ENCODE results near the gene RNASET2. TPM values are rescaled to one million over a fixed set of nuclear protein-coding genes. Genes with fewer than 3 reads are reported as not detected.

RNASET2 gene
- total and polyA plus RNA-seq, 12 donors, result 19.4 to 218 (median 59.6) TPM

DNA sequence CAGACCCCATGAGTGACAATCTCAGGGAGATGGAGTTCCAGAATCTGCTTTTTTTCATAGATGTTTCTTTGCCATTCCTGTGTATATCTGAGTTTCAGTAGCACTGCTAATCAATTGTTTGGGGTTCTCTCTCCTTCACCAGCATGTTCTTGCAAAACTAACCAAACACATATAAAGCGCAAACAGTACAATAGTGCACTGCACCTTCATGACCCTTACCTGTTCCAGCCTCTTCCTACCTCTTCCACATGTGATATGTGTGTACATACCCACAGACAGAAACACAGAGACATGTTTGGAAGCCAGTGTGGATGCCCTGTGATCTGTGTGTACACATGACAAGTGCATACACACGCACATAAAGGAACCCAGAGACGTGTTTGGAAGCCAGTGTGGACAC, 41.0 kb upstream of the RNASET2 start:
- no peak overlapping the region for H3K27ac ChIP-seq
- DNase-seq, result no peak
- no peaks in the 10 kb centered on the region for H3K27me3 ChIP-seq
- peaks cover 3 to 23% of the 10 kb centered on the region in 2 donors for H3K4me1 ChIP-seq (replicated peaks in 1 of 2)
- TF ChIP-seq POLR2A (IDR thresholded peaks at IDR 0.05), result no peak
- TF ChIP-seq, protein P1, sequence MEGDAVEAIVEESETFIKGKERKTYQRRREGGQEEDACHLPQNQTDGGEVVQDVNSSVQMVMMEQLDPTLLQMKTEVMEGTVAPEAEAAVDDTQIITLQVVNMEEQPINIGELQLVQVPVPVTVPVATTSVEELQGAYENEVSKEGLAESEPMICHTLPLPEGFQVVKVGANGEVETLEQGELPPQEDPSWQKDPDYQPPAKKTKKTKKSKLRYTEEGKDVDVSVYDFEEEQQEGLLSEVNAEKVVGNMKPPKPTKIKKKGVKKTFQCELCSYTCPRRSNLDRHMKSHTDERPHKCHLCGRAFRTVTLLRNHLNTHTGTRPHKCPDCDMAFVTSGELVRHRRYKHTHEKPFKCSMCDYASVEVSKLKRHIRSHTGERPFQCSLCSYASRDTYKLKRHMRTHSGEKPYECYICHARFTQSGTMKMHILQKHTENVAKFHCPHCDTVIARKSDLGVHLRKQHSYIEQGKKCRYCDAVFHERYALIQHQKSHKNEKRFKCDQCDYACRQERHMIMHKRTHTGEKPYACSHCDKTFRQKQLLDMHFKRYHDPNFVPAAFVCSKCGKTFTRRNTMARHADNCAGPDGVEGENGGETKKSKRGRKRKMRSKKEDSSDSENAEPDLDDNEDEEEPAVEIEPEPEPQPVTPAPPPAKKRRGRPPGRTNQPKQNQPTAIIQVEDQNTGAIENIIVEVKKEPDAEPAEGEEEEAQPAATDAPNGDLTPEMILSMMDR (IDR thresholded peaks at IDR 0.05), result no peak
- 71 to 88% (median 75%) methylated on average over 3 of the region's 3 CpGs for WGBS, 4 donors
- no peaks in the 10 kb centered on the region for H3K36me3 ChIP-seq (replicated peaks in 1 of 2)
- intact Hi-C loops (cut with DNase I), result loop anchor here (5.0 to 10.0 kb wide), 2 partner anchors 145 to 147 kb away; no protein-coding TSS in a partner anchor
- no peaks in the 10 kb centered on the region for H3K9me3 ChIP-seq (replicated peaks in 1 of 3)
- no peak overlapping the region for H3K4me3 ChIP-seq

GRCh38 chr6:166996406-166996805, 40.1 kb upstream of the RNASET2 start:
- no peak for DNase-seq
- no peak for TF ChIP-seq POLR2A (IDR thresholded peaks at IDR 0.05)
- TF ChIP-seq, protein P1 (IDR thresholded peaks at IDR 0.05), result no peak
- H3K4me1 ChIP-seq (replicated peaks in 1 of 2), result peaks cover 3 to 23% of the 10 kb centered on the region in 2 donors
- 87 to 92% (median 89%) methylated on average over 7 of the region's 7 CpGs for WGBS, 4 donors
- no peaks in the 10 kb centered on the region for H3K36me3 ChIP-seq (replicated peaks in 1 of 2)
- no peaks in the 10 kb centered on the region for H3K27me3 ChIP-seq
- intact Hi-C loops (cut with DNase I), result loop anchor here (5.0 to 10.0 kb wide), 2 partner anchors 146 to 148 kb away; no protein-coding TSS in a partner anchor
- H3K27ac ChIP-seq, result no peak overlapping the region
- no peak overlapping the region for H3K4me3 ChIP-seq
- H3K9me3 ChIP-seq (replicated peaks in 1 of 3), result no peaks in the 10 kb centered on the region

- Histone ChIP-seq H3K27me3 (no peaks in the 10 kb centered on the region), H3K4me1 (replicated peaks in 1 of 2) (no peaks in the 10 kb centered on the region), H3K4me3 (no peak overlapping the region), H3K36me3 (replicated peaks in 1 of 2) (no peaks in the 10 kb centered on the region), H3K9me3 (replicated peaks in 1 of 3) (no peaks in the 10 kb centered on the region), H3K27ac (no peak overlapping the region)
- intact Hi-C loops (cut with DNase I), result loop anchor here (5.0 to 10.0 kb wide), 2 partner anchors 155 to 202 kb away; no protein-coding TSS in a partner anchor
- TF ChIP-seq, protein P1 (IDR thresholded peaks at IDR 0.05), result peak; percentile 11 to 65 (median 48)
- no peak for TF ChIP-seq POLR2A (IDR thresholded peaks at IDR 0.05)
- peak in 2 of 7 donors; percentile 25 to 26 for DNase-seq
- 51 to 66% (median 56%) methylated on average over 9 to 10 of the region's 10 CpGs for WGBS, 4 donors
Measured at GRCh38 chr6:166989427-166990032, 33.2 kb upstream of the RNASET2 start.

DNA sequence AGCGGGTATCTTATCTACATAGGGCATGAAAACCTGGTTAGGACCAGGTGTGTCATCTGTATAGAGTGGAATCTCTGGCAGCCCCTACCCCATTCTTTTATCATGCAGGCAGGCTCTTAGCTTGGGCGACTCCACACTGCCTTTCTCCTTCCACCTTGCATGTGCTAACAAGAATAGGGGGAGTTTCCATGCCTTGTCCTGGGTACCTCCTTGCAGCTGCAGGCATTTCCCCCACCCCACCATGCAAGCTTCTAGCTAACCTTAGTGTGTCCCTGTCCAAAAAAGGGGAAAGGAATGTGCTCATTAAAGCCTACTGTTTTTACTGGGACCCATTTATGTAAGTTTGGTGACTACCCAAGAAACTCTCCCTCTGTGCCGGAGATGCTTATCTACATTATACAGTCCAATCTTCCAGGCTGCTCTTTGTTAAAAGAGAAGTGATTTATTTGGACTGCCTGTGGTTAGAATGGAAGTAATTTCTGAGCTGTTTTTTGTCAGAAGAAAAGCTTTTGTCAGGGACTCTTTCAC, 32.4 kb upstream of the RNASET2 start:
- intact Hi-C loops (cut with DNase I), result loop anchor here in 1 of 2 donors (5.0 kb wide), 1 partner anchor 201 kb away; no protein-coding TSS in a partner anchor
- H3K27ac ChIP-seq, result no peak overlapping the region
- DNase-seq, result no peak
- WGBS, 4 donors, result 82 to 88% (median 85%) methylated on average over 3 of the region's 3 CpGs
- H3K4me3 ChIP-seq, result no peak overlapping the region
- no peaks in the 10 kb centered on the region for H3K4me1 ChIP-seq (replicated peaks in 1 of 2)
- TF ChIP-seq POLR2A (IDR thresholded peaks at IDR 0.05), result no peak
- TF ChIP-seq, protein P1 (IDR thresholded peaks at IDR 0.05), result no peak
- no peaks in the 10 kb centered on the region for H3K9me3 ChIP-seq (replicated peaks in 1 of 3)
- no peaks in the 10 kb centered on the region for H3K27me3 ChIP-seq
- H3K36me3 ChIP-seq (replicated peaks in 1 of 2), result no peaks in the 10 kb centered on the region

Data from adrenal gland (tissue), 12 donors.